GM18867 (cell line): ENCODE results near the gene MYLIP.

ENCODE experiments used
- ATAC-seq: cut with Tn5 transposase; IDR thresholded peaks from one replicate; pipeline ENCODE4 v1.9.1; 2021; ENCODE audit warnings: mild to moderate bottlenecking, moderate library complexity; ENCODE audit not compliant: unreplicated experiment

Gene MYLIP

DNA sequence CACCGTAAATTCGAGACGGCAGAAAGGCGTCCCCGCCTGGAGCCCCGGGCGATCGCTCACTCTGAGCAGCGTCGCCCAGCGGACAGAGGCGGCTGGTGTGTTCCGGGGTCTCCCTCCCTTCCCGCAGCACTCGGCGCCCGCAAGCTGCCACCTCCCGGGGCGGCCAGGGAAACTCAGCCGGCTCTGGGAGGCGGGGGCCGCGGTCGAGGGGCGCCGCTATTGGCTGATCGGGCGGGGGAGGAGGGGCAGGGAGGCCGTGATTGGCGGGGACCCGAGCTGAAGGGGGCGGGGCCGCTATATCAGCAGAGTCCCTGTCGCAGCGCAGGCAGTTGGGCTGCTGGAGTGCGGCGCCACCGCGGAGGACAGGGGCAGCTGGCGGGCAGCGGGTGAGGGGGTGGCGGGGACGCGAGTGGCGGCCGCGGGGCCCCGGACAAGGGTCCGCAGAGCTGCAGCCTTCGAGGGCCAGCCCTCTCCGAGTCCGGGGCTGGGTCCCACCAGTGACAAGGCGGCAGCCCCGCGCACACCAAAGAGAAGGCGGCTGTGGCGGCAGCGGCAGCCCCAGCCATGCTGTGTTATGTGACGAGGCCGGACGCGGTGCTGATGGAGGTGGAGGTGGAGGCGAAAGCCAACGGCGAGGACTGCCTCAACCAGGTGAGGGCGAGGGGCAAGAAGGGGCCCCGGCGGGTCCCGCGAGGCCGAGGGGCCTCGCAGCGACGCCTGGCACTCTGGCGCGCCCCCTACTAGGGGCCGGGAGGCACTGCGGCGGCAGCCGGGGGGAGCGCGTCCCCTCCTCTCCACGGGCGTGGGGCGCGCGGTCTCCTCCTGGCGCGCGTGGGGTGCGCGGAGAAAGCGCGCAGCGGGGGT lies at the start of gene MYLIP:
TSS of gene MYLIP (plus strand) at position 328 of the 864 bp plus-strand sequence. CDS start at position 565, 237 bp downstream.
- ATAC-seq: peak; percentile 72

DNA sequence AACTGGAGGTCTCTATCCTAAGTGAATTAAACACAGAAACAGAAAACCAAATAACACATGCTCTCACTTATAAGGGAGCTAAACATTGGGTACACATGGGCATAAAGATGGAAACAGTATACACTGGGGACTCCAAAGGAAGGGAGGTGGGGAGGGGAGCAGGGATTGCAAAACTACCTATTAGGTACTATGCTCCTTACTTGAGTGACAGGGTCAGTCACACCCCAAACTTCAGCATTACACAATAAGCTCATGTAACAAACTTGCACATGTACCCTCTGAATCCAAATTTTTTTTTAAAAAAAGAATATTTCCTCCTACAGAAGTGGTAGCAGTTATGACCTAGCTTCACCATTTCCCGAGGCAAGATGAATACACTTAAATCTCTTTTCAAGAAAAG lies 49.5 kb upstream of the MYLIP start:
- ATAC-seq: no peak

DNA sequence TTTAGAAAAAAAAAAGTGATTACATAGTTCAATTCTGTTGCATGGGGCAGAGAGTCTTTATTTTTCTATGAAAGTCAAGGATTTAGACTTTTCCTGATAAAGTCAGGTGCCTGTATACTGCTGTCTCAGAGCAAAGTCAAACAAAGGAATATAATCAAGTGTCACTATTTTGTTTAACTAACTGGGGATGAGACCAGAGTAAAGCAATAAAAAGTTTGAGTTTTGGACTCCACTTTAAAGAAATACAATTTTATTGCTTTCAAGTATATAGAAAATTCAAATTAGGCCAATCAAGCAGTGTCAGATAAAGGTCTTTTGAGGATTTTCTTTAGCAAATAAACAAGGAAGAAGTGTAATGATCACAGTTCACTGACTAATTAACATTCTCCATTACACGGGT lies 48.7 kb upstream of the MYLIP start:
- ATAC-seq: no peak

DNA sequence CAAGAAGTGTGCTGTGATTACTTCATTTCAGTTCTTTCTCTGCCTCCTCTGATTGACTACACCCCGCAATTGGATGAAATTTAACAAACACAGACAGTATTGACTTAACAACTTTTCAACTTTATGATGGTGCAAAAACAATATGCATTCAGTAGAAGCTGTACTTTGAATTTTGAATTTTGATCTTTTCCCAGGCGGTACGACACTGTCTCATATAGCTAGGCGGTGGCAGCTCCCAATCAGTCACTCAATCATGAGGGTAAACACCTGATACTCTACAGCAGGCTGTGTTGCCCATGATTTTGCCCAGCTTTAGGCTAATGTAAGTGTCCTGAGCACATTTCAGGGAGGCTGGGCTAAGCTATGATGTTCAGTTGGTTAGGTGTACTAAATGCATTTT lies 47.6 kb upstream of the MYLIP start:
- no peak for ATAC-seq

DNA sequence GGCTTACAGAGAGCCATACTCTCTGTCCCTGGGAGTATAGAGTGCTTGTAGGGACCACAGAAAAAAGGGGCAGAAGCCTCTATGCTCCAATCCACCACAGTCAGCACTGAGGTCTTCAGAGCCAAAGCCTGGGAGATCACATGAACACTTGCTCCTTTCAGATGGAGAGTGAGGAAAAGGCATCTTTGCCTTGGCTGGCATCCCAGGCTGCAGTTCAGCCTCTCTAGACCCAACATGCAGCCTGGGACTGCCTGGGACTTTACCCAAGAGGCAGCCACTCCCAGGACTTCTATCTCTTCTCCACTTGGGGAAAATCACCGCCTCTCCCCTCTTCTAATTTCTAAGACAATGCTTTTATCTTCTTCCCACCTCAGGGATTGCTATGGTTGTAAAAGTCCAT lies 46.5 kb upstream of the MYLIP start:
- ATAC-seq: no peak

GRCh38 chr6:16086965-16087364 lies 41.9 kb upstream of the MYLIP start:
- ATAC-seq: no peak

DNA sequence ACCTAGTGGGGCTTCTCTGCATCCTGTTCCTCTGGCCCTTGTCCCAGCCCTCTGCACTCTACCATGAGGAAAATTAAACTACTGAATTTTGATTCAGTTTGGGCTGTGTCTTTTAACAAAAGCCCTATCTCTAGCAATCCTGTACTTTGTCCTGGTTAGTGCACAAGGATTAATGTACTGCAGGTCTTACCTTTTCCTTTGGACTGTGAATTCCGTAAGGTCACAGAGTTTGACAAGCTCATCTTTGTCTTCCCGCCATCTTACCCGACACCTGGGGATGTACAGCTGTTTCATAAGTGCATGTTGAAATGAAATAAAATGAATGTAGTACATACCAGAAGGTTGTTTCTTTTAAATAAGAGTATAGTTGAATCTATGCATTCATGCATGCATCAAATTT lies 41.5 kb upstream of the MYLIP start:
- ATAC-seq: no peak

DNA sequence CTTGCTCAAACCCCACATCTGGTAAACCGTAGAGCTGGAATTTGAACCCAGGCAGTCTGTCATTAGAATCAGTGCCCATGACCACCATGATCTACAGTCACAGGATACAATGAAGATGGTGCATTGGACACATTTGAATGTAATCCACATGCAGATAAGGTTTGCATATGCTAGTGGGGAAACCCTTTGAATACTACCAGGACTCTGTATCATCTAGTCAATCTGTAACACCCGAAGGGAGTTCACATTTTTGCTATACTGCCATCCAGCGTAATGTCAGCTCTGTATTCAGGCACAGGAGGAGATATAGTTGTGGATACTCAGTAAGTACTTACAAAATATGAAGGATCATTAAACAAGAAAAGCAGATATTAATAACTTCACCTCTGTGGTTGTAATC lies 40.5 kb upstream of the MYLIP start:
- ATAC-seq: no peak

GRCh38 chr6:16089232-16090062 lies 39.4 kb upstream of the MYLIP start:
- no peak for ATAC-seq

GRCh38 chr6:16090452-16090851 lies 38.4 kb upstream of the MYLIP start:
- no peak for ATAC-seq

DNA sequence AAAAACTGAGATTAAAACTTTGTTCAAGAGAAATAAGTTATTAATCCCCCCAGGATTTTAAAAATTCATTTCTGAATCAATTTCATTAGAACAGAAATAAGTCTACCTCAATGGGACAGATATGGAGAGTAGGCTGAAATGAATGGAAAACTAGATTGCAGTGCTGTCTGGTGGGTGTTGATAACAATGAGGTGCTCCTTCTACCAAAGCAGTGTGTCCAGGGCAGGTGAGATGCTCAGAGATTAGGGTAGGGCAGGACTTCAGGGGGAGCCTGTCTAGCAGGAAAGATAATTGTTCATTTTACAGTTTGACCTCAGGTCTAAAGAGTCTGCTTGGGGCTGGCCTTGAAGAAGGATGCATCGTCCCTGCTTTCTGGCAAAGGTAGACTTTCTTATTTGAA lies 38.0 kb upstream of the MYLIP start:
- ATAC-seq: no peak

- no peak for ATAC-seq
Measured at GRCh38 chr6:16092140-16092539, 36.7 kb upstream of the MYLIP start.

- no peak for ATAC-seq
Measured at GRCh38 chr6:16092990-16093389, 35.9 kb upstream of the MYLIP start.

DNA sequence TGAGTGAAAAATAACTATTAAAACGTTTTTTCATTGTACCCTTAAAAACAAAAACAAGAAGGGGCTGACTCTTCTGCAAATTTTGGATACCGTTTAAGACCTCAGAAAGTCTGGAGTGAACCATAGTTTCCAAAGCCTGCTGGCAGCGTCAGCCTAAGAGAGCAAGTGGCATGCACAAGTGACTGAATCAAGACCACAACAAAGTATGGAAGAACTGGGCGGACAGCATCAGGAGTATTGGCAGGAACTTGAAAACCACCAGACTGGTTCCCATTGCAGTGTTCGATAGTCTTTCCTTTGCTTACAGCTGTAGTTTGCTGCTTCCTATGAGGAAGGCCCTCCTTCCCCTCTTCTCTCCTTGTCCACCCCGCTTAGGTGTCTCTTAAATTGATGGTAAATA lies 33.7 kb upstream of the MYLIP start:
- ATAC-seq: no peak

- ATAC-seq: peak; percentile 97
Measured at GRCh38 chr6:16097382-16098171, 31.3 kb upstream of the MYLIP start.

- ATAC-seq: no peak
Measured at GRCh38 chr6:16098211-16098610, 30.7 kb upstream of the MYLIP start.

DNA sequence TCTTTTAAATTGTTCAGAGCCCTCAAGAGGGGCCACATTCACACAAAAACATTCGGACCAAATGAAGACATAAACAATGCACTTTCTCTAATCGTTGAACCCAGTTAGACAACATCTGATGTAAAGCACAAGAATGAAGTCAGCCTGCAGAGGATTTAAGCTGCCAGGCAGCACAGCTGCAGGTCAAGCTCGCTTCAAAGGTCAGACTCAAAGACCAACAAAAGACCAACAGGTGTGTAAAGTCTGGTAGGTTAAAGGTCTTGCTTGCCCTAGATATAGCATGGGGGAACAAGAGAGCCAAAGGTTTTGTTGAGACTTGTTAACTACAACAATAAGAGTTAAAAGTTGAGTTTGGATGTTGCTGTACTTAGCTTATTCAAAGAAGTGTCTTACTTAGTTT lies 26.7 kb upstream of the MYLIP start:
- ATAC-seq: no peak

DNA sequence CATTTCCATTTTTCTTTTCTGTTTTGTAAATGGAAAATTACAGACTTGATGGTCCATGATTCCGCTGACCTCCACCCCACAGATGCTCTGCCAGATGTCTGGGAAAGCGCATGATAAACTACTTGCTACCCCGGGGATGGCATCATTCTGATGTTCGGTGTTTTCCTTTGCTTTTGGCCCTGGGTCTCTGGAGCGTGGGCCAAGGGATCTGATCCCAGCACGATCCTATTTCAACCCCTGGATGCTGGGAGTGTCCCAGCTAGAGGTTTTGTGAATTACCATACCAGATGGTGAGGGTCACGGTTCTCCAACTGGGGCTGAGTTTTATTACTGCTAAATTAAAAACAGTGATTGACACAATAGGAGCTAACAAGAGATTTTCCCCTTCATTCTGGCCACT lies 25.2 kb upstream of the MYLIP start:
- ATAC-seq: no peak

DNA sequence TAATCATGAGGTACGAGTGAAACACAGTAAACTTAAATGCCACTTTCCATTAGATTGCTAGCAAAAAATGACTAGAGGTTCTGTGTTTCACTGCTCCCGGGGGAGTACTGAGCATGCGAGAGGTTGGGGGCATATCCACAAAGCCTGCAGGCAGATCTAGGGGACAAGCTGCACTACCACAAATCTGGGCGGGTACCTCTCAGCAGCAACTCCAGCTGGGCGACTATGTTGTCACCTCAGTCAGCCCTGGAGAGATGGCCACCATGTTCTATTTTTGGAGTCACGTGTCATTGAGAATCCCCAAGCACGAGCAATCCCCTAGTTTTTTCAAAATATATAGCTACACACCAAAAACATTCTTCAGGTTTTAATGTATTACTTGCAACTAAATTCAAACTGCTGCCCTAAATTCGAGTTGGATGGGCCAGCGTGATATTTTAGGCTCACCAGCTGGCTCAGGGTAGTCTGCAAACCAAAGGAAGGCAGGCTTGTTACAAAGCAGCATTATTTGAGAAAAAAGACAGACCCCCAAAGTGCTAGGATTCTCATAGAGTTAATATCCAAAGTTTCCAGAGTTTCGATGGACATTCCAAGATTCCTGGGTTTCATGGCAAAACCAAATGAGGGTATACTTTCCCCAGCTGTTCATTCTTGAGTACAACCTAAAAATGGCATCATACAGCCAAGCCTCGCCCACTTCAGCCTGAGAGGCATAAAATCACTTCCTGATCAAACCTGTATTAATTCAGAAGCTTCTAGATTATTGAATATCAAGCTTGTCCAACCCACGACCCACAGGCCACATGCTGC lies 24.1 kb upstream of the MYLIP start:
- ATAC-seq: no peak

GRCh38 chr6:16105854-16106253 lies 23.0 kb upstream of the MYLIP start:
- ATAC-seq: no peak
